SK-N-SH treated with all-trans-retinoic acid at 6 μM for 48 hours (cell line): ENCODE results near the gene ZRSR2.

ENCODE experiments used
- ATAC-seq: fragments of 200-7000 bp; cut with Tn5 transposase; 3 replicates; pipeline ENCODE4 v1.9.1; 2020; ENCODE audit warnings: mild to moderate bottlenecking, moderate library complexity
- ARNTL ChIP-seq: fragments of 450-650 bp; formaldehyde crosslinking; IDR thresholded peaks from 2 replicates; pipeline ENCODE4 v1.5.0; 2020; ENCODE audit warnings: low read depth, mild to moderate bottlenecking, moderate library complexity, borderline replicate concordance
- BACH2 ChIP-seq: fragments of 250-450 bp; sonication (Bioruptor Pico); IDR thresholded peaks from 2 replicates; pipeline ENCODE4 v1.9.0; 2021; ENCODE audit warnings: mild to moderate bottlenecking, borderline replicate concordance
- ESRRG ChIP-seq: fragments of 250-450 bp; sonication (Bioruptor Pico); IDR thresholded peaks from 2 replicates; pipeline ENCODE4 v1.6.1; 2021; ENCODE audit warnings: mild to moderate bottlenecking
- GLIS3 ChIP-seq: fragments of 250-450 bp; sonication (Bioruptor Pico); IDR thresholded peaks from 2 replicates; pipeline ENCODE4 v1.5.0; 2020; ENCODE audit warnings: mild to moderate bottlenecking, moderate library complexity
- ISL1 ChIP-seq: fragments of 250-450 bp; sonication (Bioruptor Pico); IDR thresholded peaks from 2 replicates; pipeline ENCODE4 v2.1.2; 2022; ENCODE audit warnings: mild to moderate bottlenecking, moderate library complexity
- OSR1 ChIP-seq: fragments of 250-450 bp; sonication (Bioruptor Pico); IDR thresholded peaks from 2 replicates; pipeline ENCODE4 v1.8.0; 2022; ENCODE audit warnings: moderate library complexity, mild to moderate bottlenecking, inconsistent platforms
- POU6F1 ChIP-seq: fragments of 250-450 bp; sonication (Bioruptor Pico); IDR thresholded peaks from 2 replicates; pipeline ENCODE4 v1.8.0; 2021; ENCODE audit warnings: low read depth, mild to moderate bottlenecking, moderate library complexity, borderline replicate concordance
- PPARA ChIP-seq: fragments of 250-450 bp; sonication (Bioruptor Pico); IDR thresholded peaks from 2 replicates; pipeline ENCODE4 v1.5.0; 2020; ENCODE audit warnings: mild to moderate bottlenecking, borderline replicate concordance
- RARB ChIP-seq: fragments of 250-450 bp; sonication (Bioruptor Pico); IDR thresholded peaks from 2 replicates; pipeline ENCODE4 v1.8.0; 2021; ENCODE audit warnings: mild to moderate bottlenecking, moderate library complexity
- SNAI2 ChIP-seq: fragments of 250-450 bp; sonication (Bioruptor Pico); IDR thresholded peaks from 2 replicates; pipeline ENCODE4 v1.5.0; 2020; ENCODE audit warnings: mild to moderate bottlenecking, moderate library complexity
- TCF4 ChIP-seq: fragments of 250-450 bp; sonication (Bioruptor Pico); IDR thresholded peaks from 2 replicates; pipeline ENCODE4 v1.8.0; 2021; ENCODE audit warnings: mild to moderate bottlenecking, moderate library complexity, borderline replicate concordance
- TOX ChIP-seq: fragments of 250-450 bp; sonication (Bioruptor Pico); IDR thresholded peaks from 2 replicates; pipeline ENCODE4 v1.8.0; 2021; ENCODE audit warnings: mild to moderate bottlenecking, moderate library complexity, borderline replicate concordance
- ZC3H10 ChIP-seq: fragments of 250-450 bp; sonication (Bioruptor Pico); IDR thresholded peaks from 2 replicates; pipeline ENCODE4 v1.5.1; 2021; ENCODE audit warnings: mild to moderate bottlenecking, moderate library complexity
- ZFP3 ChIP-seq: fragments of 250-450 bp; sonication (Bioruptor Pico); IDR thresholded peaks from 2 replicates; pipeline ENCODE4 v1.5.0; 2020; ENCODE audit warnings: mild to moderate bottlenecking, moderate library complexity
- ZFP30 ChIP-seq: fragments of 450-650 bp; formaldehyde crosslinking; IDR thresholded peaks from 2 replicates; pipeline ENCODE4 v1.5.0; 2022; ENCODE audit warnings: mild to moderate bottlenecking, moderate library complexity
- ZNF565 ChIP-seq: fragments of 450-650 bp; formaldehyde crosslinking; conservative IDR thresholded peaks from 2 replicates; pipeline ENCODE4 v1.5.0; 2020; ENCODE audit warnings: low read depth, mild to moderate bottlenecking, moderate library complexity
- ZNF70 ChIP-seq: fragments of 450-650 bp; formaldehyde crosslinking; IDR thresholded peaks from 2 replicates; pipeline ENCODE4 v1.5.0; 2020; ENCODE audit warnings: mild to moderate bottlenecking, moderate library complexity
- ZNF8 ChIP-seq: fragments of 450-650 bp; formaldehyde crosslinking; IDR thresholded peaks from 2 replicates; pipeline ENCODE4 v1.5.0; 2020; ENCODE audit warnings: mild to moderate bottlenecking, moderate library complexity
- TF ChIP-seq, protein P1 (sequence below): fragments of 250-450 bp; sonication (Bioruptor Pico); IDR thresholded peaks from 2 replicates; pipeline ENCODE4 v1.5.1; 2021; ENCODE audit warnings: mild to moderate bottlenecking, moderate library complexity
- TF ChIP-seq, protein P2 (sequence below): fragments of 250-450 bp; sonication (Bioruptor Pico); IDR thresholded peaks from 2 replicates; pipeline ENCODE4 v1.5.1; 2020; ENCODE audit warnings: low read depth, mild to moderate bottlenecking, moderate library complexity

Gene ZRSR2

GRCh38 chrX:15853586-15854079 is 63.3 kb downstream of the ZRSR2 start:
- no peak for ATAC-seq
- no peak for TF ChIP-seq ESRRG (CRISPR knock-in tag)
- TF ChIP-seq TOX, result no peak
- TF ChIP-seq PPARA, result no peak
- no peak for TF ChIP-seq ISL1
- TF ChIP-seq BACH2 (CRISPR knock-in tag), result no peak
- TF ChIP-seq ZNF8 (CRISPR knock-in tag), result no peak
- TF ChIP-seq, protein P1, sequence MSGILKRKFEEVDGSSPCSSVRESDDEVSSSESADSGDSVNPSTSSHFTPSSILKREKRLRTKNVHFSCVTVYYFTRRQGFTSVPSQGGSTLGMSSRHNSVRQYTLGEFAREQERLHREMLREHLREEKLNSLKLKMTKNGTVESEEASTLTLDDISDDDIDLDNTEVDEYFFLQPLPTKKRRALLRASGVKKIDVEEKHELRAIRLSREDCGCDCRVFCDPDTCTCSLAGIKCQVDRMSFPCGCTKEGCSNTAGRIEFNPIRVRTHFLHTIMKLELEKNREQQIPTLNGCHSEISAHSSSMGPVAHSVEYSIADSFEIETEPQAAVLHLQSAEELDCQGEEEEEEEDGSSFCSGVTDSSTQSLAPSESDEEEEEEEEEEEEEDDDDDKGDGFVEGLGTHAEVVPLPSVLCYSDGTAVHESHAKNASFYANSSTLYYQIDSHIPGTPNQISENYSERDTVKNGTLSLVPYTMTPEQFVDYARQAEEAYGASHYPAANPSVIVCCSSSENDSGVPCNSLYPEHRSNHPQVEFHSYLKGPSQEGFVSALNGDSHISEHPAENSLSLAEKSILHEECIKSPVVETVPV (CRISPR knock-in tag), result no peak
- TF ChIP-seq SNAI2, result no peak
- no peak for TF ChIP-seq ZNF70
- TF ChIP-seq ZNF565 (CRISPR knock-in tag), result no peak
- no peak for TF ChIP-seq ARNTL
- no peak for TF ChIP-seq POU6F1

GRCh38 chrX:15854080-15854655 is 63.9 kb downstream of the ZRSR2 start:
- ATAC-seq, result peak; percentile 10
- TF ChIP-seq BACH2 (CRISPR knock-in tag) (no peak), ZC3H10 (CRISPR knock-in tag) (no peak), TCF4 (no peak)
- TF ChIP-seq, all 23 proteins: peak for 0

DNA sequence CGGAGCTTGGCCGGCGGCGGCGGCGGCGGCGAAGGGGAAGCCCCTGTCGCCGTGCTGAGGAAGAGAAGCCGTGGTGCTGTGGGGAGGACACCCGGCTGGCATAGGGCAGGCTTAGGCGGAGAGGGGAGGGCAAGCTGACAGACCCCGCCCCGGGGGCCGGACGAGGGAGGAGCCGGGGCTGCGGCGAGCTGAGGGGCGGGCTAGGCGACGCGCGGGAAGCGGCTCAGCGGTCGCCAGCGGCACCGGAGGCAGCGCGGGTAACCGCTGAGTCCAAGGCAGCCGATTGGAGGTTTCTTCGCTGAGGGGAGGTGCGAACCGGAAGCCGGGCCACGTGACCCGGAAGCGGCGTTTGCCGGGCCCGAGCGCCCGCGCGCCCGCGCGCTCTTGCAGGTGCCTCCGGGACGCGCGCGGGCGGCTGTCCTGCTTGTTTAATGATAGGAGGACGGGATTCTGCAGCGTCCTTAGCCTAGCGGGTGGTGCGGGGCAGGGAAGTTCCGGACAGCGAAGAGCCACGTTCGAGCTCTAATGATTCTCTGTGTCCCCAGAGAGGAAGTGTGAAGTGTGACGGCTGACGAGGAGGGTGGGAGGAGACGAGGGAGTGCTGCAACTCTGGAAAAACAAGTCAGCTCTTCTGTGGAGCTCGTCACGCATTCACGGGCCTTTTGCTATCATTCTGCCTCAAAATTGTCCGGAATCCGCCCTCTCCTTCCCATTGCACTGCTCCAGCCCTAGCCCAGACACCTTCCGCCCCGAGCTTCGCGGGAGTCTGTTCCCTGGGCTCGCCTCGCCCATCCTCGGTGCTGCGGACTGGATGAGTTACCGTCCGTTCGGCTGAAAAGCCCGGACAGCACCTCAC is 64.7 kb downstream of the ZRSR2 start, which contains the start of gene AP1S2:
AP1S2 (minus strand) TSS at position 102 of the 856 bp plus-strand sequence. CDS start 2,289 bp downstream, outside the sequence.
- TF ChIP-seq OSR1 (CRISPR knock-in tag) (no peak), PPARA (no peak), ZNF70 (no peak), ZFP3 (CRISPR knock-in tag) (peak; percentile 96)
- ATAC-seq, result peak; percentile 98

DNA sequence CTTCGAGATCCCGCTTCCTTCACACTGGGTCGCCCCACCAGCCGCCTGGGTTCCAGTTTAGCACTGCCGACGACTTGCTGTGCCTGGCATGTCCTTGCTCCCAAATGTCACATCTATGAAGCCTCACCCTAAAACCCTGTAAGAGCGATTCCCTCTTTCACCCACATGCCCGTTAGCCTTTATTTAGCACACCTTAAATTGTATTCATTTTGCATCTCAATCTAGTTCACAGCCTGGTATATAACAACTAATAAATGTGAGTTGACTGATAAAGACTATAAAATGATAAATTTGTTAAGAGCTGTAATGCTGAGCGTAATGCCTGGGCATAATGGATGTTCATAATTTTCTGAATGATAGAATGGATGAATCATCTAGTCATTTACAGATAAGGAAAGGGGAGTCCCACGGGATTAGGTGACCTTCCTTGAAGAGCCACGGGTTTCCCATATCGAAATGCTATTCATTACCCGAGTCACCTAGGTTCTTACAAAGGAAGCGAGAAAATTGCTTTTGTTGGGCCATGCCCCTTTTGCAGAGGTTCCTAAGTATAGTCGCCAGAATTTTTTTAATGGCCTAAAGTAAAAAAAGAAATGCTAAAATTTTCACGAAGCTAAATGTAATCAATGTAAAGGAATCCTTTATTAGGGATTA is 65.4 kb downstream of the ZRSR2 start:
- ATAC-seq, result no peak
- TF ChIP-seq RARB (CRISPR knock-in tag) (no peak), ISL1 (0 out of 2 replicates have a peak, but pooled peaks have one; percentile 17)

- TF ChIP-seq BACH2 (CRISPR knock-in tag) (no peak), SNAI2 (no peak), ISL1 (no peak), GLIS3 (CRISPR knock-in tag) (no peak), ZNF70 (no peak), ZNF565 (CRISPR knock-in tag) (no peak), ZC3H10 (CRISPR knock-in tag) (no peak), ZFP3 (CRISPR knock-in tag) (no peak), OSR1 (CRISPR knock-in tag) (no peak), RARB (CRISPR knock-in tag) (no peak), TOX (no peak), ZFP30 (CRISPR knock-in tag) (no peak), TCF4 (no peak), ESRRG (CRISPR knock-in tag) (no peak), POU6F1 (no peak)
- TF ChIP-seq, protein P1 (CRISPR knock-in tag), result no peak
- TF ChIP-seq, protein P2, sequence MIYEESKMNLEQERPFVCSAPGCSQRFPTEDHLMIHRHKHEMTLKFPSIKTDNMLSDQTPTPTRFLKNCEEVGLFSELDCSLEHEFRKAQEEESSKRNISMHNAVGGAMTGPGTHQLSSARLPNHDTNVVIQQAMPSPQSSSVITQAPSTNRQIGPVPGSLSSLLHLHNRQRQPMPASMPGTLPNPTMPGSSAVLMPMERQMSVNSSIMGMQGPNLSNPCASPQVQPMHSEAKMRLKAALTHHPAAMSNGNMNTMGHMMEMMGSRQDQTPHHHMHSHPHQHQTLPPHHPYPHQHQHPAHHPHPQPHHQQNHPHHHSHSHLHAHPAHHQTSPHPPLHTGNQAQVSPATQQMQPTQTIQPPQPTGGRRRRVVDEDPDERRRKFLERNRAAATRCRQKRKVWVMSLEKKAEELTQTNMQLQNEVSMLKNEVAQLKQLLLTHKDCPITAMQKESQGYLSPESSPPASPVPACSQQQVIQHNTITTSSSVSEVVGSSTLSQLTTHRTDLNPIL (CRISPR knock-in tag), result no peak
These were observed 65.9 kb downstream of the ZRSR2 start for GRCh38 chrX:15856222-15856587.

More at GRCh38 chrX:15856222-15856587, 65.9 kb downstream of the ZRSR2 start:
- no peak for ATAC-seq
